ENCODE results near the gene BTNL9.

BTNL9 gene

DNA sequence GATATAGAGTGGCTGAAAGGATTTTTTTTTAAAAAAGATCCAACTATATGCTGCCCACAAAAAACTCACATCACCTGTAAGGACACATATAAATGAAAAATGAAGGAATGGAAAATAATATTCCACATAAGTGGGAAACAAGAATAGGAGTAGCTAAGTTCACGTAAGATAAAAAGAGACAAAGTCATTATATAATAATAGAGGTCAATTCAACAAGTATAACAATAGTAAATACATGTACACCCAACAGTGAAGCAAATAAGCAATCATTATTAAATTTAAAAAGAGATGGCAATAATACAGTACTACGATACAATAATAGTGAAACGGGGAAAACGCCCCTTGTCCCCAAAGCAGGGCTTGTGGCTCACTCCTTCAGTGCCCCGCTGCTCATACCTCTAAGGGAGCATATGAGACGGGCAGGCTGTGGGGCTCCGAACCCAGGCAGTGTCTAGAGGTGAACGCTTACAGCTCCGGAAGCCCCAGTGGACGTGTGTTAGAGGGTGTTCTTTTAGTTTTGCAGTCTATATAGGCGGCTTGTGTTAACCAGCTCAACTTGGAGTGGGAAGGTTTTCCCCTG is 12.5 kb upstream of the BTNL9 start:
- TF ChIP-seq TAF1 (IDR thresholded peaks at IDR 0.05; ENCODE audit: low read depth, low read length) (no peak), PAX5 (IDR thresholded peaks at IDR 0.05; ENCODE audit: insufficient read depth, low read length, severe bottlenecking) (no peak), POLR2AphosphoS5 (IDR thresholded peaks at IDR 0.05; ENCODE audit: low read depth, low read length) (no peak), POLR2A (IDR thresholded peaks at IDR 0.05; ENCODE audit: low read depth, low read length) (no peak), SPI1 (IDR thresholded peaks at IDR 0.05; ENCODE audit: low read depth, low read length) (no peak), POU2F2 (IDR thresholded peaks at IDR 0.05; ENCODE audit: low read depth, low read length) (no peak)
- DNase-seq (ENCODE audit: insufficient read length, low spot score) (no peak), FAIRE-seq (no peak)

DNA sequence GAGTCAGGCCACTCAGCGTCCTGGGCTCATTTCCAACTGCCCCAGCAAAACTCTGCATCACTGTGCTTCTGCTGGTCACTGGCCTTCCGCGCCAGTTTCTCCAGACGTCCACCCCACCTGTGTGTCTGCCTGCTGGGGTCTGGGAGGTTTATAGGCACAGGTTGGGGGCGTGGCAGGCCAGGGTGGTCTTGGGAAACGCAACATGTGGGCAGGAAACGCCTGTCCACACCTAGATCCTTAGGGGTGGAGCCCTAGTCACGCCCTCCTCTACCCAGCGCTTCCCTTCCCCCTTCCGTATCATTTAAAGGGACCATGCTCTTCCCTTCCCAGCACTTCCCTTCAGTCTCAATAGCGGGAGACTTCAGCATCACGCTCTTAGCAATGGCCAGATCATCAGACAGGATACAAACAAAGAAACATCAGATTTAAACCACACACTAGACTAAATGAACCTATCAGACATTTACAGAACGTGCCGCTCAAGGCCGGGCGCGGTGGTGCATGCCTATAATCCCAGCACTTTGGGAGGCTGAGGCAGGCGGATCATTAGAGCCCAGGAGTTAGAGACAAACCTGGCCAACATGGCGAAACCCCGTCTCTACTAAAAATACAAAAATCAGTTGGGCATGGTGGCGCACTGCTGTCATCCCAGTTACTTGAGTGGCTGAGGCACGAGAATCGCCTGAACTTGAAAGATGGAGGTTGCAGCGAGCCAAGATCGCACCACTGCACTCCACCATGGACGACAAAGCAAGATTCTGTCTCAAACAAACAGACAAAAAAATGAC is 11.8 kb upstream of the BTNL9 start:
- DNase-seq (ENCODE audit: insufficient read length, low spot score) (no peak), FAIRE-seq (no peak)
- TF ChIP-seq PAX5 (IDR thresholded peaks at IDR 0.05; ENCODE audit: insufficient read depth, low read length, severe bottlenecking) (no peak), POLR2A (IDR thresholded peaks at IDR 0.05; ENCODE audit: low read depth, low read length) (no peak), TAF1 (IDR thresholded peaks at IDR 0.05; ENCODE audit: low read depth, low read length) (no peak), POLR2AphosphoS5 (IDR thresholded peaks at IDR 0.05; ENCODE audit: low read depth, low read length) (no peak)

DNA sequence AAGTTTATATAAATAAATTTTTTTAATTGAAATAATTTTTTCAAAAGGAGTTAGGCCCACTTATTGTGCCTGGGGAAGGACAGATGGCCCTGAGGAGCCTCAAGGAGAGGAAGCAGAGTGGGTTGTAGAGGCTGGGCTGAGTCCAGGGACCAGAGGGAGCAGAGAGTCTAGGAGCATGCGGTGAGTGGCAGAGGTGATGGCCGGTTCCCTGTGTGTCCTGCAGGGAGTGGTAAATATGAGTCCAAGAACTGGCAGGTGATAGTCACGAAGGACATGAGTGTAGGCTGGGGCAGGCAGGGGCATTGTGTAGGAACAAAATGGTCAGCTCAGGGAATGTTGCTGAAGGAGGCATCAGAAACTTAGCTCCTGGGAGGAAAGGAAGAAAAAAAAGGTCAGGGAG is 8.3 kb upstream of the BTNL9 start:
- FAIRE-seq (no peak), DNase-seq (ENCODE audit: insufficient read length, low spot score) (no peak)
- TF ChIP-seq TAF1 (IDR thresholded peaks at IDR 0.05; ENCODE audit: low read depth, low read length) (no peak), POLR2A (IDR thresholded peaks at IDR 0.05; ENCODE audit: low read depth, low read length) (no peak), POLR2AphosphoS5 (IDR thresholded peaks at IDR 0.05; ENCODE audit: low read depth, low read length) (no peak), SPI1 (IDR thresholded peaks at IDR 0.05; ENCODE audit: low read depth, low read length) (no peak), POU2F2 (IDR thresholded peaks at IDR 0.05; ENCODE audit: low read depth, low read length) (no peak), PAX5 (IDR thresholded peaks at IDR 0.05; ENCODE audit: insufficient read depth, low read length, severe bottlenecking) (no peak)

DNA sequence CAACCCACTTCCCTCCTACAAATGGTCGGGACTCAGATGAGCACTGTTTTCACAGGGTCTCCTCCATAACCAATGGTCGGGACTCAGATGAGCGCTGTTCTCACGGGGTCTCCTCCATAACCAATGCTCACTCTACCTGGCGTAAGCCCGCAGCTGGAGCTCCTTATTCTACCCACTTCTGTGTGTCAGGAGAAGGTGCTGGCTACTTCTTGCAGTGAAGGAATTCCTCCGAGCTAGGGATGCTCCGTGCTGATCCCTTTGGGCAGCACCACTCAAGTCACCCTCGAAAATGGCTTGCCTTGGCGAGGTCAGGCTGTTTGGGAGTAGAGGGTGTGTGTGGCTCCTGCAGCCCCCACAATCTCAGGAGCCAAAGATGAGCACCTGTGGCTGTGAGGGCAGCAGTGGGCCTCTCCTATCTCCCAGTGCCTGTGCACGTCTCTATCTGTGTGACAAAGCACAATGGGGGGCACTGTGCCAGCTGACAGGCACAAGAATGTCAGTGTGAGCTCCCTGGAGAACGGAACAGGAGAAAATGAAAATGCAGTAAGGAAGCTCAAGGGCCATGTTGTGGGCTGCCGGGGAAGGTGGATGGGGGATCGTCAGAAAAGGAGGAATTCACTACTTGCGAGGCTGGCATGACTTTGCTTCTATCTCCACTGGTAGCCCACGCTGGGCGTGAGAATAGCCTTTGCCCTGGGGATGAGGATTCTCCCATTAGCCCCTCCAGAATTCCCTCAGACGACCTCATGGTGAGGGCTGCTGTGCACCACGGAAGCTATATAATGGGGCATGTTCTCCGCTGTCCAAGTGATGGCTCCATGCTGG is 3.9 kb upstream of the BTNL9 start:
- FAIRE-seq (no peak), DNase-seq (ENCODE audit: insufficient read length, low spot score) (no peak)
- TF ChIP-seq TAF1 (IDR thresholded peaks at IDR 0.05; ENCODE audit: low read depth, low read length) (no peak), SPI1 (IDR thresholded peaks at IDR 0.05; ENCODE audit: low read depth, low read length) (no peak), POU2F2 (IDR thresholded peaks at IDR 0.05; ENCODE audit: low read depth, low read length) (no peak), POLR2AphosphoS5 (IDR thresholded peaks at IDR 0.05; ENCODE audit: low read depth, low read length) (no peak)

DNA sequence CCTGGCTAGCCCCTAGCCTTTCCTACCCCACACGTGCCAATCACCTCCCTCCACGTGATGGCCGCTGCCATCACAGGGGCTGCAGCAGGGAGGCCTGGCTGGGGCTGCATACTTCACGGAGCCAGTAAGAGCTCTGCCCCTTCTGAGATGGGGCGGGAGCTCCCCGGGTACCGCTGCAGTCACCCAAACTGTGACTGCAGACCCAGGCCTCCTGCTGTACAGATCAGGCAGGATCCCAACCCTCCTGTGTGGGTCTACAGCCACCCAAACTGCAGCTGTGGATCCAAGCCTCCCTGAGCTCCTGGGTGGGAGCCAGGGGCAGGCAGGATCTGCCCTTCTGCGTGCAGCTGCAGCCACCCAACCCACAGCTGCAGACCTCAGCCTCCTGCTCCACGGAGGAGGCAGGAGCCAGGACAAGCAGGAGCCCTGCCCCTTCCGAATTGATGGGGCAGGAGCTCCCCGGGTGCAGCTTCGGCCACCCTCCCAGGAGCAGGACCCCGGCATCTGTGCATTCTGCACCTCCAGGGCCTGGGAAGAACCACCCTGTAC is 3.2 kb upstream of the BTNL9 start:
- DNase-seq (ENCODE audit: insufficient read length, low spot score): no peak
- FAIRE-seq: no peak
- TF ChIP-seq POU2F2 (IDR thresholded peaks at IDR 0.05; ENCODE audit: low read depth, low read length): no peak
- TF ChIP-seq SPI1 (IDR thresholded peaks at IDR 0.05; ENCODE audit: low read depth, low read length): no peak
- TF ChIP-seq TAF1 (IDR thresholded peaks at IDR 0.05; ENCODE audit: low read depth, low read length): no peak
- TF ChIP-seq POLR2A (IDR thresholded peaks at IDR 0.05; ENCODE audit: low read depth, low read length): no peak
- no peak for TF ChIP-seq POLR2AphosphoS5 (IDR thresholded peaks at IDR 0.05; ENCODE audit: low read depth, low read length)
- TF ChIP-seq PAX5 (IDR thresholded peaks at IDR 0.05; ENCODE audit: insufficient read depth, low read length, severe bottlenecking): no peak

DNA sequence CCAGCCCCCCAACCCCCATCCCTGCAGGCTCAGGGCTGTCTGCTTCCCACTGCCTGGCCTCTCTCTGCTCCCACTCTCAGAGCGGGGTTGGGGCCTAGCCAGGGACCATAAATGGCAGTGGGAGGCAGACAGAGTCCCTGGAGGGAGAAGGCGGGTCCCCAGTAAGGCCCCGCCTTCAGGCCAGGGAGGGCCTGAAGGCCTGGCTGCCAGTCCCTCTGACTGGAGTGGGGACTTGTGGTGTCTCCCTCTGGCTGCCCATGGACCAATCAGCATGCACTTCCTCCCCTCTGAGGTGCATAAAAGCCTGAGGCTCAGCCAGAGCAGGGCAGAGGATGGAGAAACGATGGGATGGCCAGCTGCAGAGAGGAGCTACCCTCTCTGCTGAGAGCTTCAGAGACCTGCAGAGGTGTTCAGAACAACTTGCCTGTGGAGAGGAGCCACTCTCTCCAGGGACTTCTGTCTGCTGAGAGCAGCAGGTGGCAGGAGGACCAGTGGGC is 2.7 kb upstream of the BTNL9 start:
- 0 out of 2 replicates have a peak, but pooled peaks have one; percentile 3 for TF ChIP-seq SPI1 (IDR thresholded peaks at IDR 0.05; ENCODE audit: low read depth, low read length)
- no peak for TF ChIP-seq TAF1 (IDR thresholded peaks at IDR 0.05; ENCODE audit: low read depth, low read length)
- DNase-seq (ENCODE audit: insufficient read length, low spot score): no peak
- no peak for FAIRE-seq

DNA sequence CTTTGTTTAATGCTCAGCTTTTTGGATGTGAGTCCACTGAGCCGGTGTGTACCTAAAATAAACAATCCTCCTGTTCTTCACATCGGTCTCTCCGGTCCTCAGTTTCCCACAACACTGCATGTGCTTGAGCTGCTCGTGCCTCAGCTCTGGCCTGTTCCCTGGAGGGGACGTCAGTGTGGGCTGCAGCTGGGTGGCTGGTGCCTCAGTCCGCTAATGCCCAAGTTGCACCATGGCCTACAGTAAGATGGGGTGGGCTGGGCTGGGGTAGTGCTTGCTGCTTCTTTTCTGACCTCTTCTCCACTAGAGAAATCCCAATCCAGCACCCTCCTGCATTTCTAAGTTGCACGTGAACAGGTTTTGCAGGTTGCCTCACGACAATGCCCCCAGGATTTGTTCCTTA is 595 bp upstream of the BTNL9 start:
- DNase-seq (ENCODE audit: insufficient read length, low spot score) (no peak), FAIRE-seq (no peak)
- TF ChIP-seq POLR2A (IDR thresholded peaks at IDR 0.05; ENCODE audit: low read depth, low read length): no peak
- TF ChIP-seq PAX5 (IDR thresholded peaks at IDR 0.05; ENCODE audit: insufficient read depth, low read length, severe bottlenecking): no peak
- TF ChIP-seq SPI1 (IDR thresholded peaks at IDR 0.05; ENCODE audit: low read depth, low read length): no peak
- no peak for TF ChIP-seq POLR2AphosphoS5 (IDR thresholded peaks at IDR 0.05; ENCODE audit: low read depth, low read length)
- TF ChIP-seq POU2F2 (IDR thresholded peaks at IDR 0.05; ENCODE audit: low read depth, low read length): no peak
- no peak for TF ChIP-seq TAF1 (IDR thresholded peaks at IDR 0.05; ENCODE audit: low read depth, low read length)

DNA sequence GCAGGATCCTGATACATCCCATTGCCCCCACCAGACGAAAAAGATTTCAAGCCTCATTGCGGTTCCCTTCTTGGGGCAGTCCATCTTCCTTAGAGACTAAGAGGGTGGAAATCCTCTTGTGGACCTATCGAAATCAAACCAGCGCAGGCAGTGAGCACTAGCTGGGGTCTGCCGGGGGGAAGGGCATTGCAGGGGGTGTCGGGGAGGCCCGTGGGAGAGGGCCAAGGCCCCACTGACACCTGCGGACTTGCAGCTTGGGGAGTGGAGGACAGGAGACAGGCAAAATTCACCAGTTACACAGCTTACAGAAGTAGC is 522 bp downstream of the BTNL9 start:
- no peak for TF ChIP-seq PAX5 (IDR thresholded peaks at IDR 0.05; ENCODE audit: insufficient read depth, low read length, severe bottlenecking)
- no peak for TF ChIP-seq TAF1 (IDR thresholded peaks at IDR 0.05; ENCODE audit: low read depth, low read length)
- no peak for TF ChIP-seq POLR2AphosphoS5 (IDR thresholded peaks at IDR 0.05; ENCODE audit: low read depth, low read length)
- TF ChIP-seq POU2F2 (IDR thresholded peaks at IDR 0.05; ENCODE audit: low read depth, low read length): no peak
- no peak for TF ChIP-seq SPI1 (IDR thresholded peaks at IDR 0.05; ENCODE audit: low read depth, low read length)
- no peak for TF ChIP-seq POLR2A (IDR thresholded peaks at IDR 0.05; ENCODE audit: low read depth, low read length)
- FAIRE-seq (no peak), DNase-seq (ENCODE audit: insufficient read length, low spot score) (no peak)

DNA sequence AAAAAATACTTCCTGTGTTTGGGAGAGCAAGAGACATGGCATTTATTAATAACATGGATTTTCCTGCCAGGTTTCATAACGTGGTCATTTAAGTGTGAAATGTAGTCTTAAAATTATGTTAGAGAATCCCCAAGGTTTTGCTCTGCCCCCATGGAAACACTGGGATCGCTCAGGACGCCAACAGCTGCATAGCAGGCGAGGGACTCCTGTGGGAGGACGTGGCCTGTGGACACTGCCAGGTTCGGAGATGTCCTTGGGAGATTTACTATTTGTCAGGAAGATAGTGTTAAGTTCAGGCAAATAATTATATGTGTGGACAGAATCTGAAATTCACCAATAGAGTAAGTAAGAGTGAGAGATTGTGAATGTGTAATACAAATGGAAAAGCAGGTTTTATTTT is 977 bp downstream of the BTNL9 start:
- TF ChIP-seq POLR2AphosphoS5 (IDR thresholded peaks at IDR 0.05; ENCODE audit: low read depth, low read length): no peak
- no peak for TF ChIP-seq PAX5 (IDR thresholded peaks at IDR 0.05; ENCODE audit: insufficient read depth, low read length, severe bottlenecking)
- no peak for TF ChIP-seq POLR2A (IDR thresholded peaks at IDR 0.05; ENCODE audit: low read depth, low read length)
- no peak for TF ChIP-seq POU2F2 (IDR thresholded peaks at IDR 0.05; ENCODE audit: low read depth, low read length)
- no peak for TF ChIP-seq TAF1 (IDR thresholded peaks at IDR 0.05; ENCODE audit: low read depth, low read length)
- no peak for TF ChIP-seq SPI1 (IDR thresholded peaks at IDR 0.05; ENCODE audit: low read depth, low read length)
- FAIRE-seq (no peak), DNase-seq (ENCODE audit: insufficient read length, low spot score) (no peak)

All from GM12891 (cell line).